ENCODE data around the gene CTPS1. TPM values are rescaled to one million over a fixed set of nuclear protein-coding genes. Genes with fewer than 3 reads are reported as not detected.

Gene CTPS1
- total and polyA plus RNA-seq, 2 donors (not counting 1 experiment from before 2014, with no cell fraction given): 12.1 to 26.5 TPM

GRCh38 chr1:40998668-40999067 is 19.2 kb downstream of the CTPS1 start:
- peaks cover 6% of the 10 kb centered on the region for H3K4me1 ChIP-seq (ENCODE audit: control insufficient read depth, extremely low read depth, insufficient read depth, low read length)
- H3K27ac ChIP-seq (ENCODE audit: insufficient read depth, low read length): no peak overlapping the region
- no peak for DNase-seq (ENCODE audit: low read depth in 2 of 2)
- no peaks in the 10 kb centered on the region for H3K79me2 ChIP-seq (ENCODE audit: control insufficient read depth, insufficient read depth, low read length)
- H4K20me1 ChIP-seq (ENCODE audit: control insufficient read depth, extremely low read depth, insufficient read depth, low read length): no peaks in the 10 kb centered on the region
- no peak overlapping the region for H2AFZ ChIP-seq (ENCODE audit: low read length)
- H3K36me3 ChIP-seq (ENCODE audit: control insufficient read depth, insufficient read depth, low read length): peaks cover 7% of the 10 kb centered on the region
- H3K27me3 ChIP-seq (ENCODE audit: control insufficient read depth, insufficient read depth, low read length): no peaks in the 10 kb centered on the region
- no peak overlapping the region for H3K4me3 ChIP-seq (replicated peaks in 1 of 4; ENCODE audit: control extremely low read depth in 1 of 4, insufficient read depth in 1 of 4, low read depth in 3 of 4, low read length in 4 of 4)
- no peak overlapping the region for H3K9ac ChIP-seq (ENCODE audit: insufficient read depth, low read length)
- no peak overlapping the region for H3K4me2 ChIP-seq (ENCODE audit: extremely low read depth, insufficient read depth, low read length)
- H3K9me3 ChIP-seq (ENCODE audit: control insufficient read depth, insufficient read depth, low read depth, low read length): no peaks in the 10 kb centered on the region
- TF ChIP-seq EZH2 (IDR thresholded peaks at IDR 0.05; ENCODE audit: low read length, missing control alignments): no peak
- TF ChIP-seq, protein P1, sequence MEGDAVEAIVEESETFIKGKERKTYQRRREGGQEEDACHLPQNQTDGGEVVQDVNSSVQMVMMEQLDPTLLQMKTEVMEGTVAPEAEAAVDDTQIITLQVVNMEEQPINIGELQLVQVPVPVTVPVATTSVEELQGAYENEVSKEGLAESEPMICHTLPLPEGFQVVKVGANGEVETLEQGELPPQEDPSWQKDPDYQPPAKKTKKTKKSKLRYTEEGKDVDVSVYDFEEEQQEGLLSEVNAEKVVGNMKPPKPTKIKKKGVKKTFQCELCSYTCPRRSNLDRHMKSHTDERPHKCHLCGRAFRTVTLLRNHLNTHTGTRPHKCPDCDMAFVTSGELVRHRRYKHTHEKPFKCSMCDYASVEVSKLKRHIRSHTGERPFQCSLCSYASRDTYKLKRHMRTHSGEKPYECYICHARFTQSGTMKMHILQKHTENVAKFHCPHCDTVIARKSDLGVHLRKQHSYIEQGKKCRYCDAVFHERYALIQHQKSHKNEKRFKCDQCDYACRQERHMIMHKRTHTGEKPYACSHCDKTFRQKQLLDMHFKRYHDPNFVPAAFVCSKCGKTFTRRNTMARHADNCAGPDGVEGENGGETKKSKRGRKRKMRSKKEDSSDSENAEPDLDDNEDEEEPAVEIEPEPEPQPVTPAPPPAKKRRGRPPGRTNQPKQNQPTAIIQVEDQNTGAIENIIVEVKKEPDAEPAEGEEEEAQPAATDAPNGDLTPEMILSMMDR (conservative IDR thresholded peaks at IDR 0.05 in 1 of 2, IDR thresholded peaks at IDR 0.05 in 1 of 2; ENCODE audit: low read depth in 1 of 2, low read length in 2 of 2): no peak

DNA sequence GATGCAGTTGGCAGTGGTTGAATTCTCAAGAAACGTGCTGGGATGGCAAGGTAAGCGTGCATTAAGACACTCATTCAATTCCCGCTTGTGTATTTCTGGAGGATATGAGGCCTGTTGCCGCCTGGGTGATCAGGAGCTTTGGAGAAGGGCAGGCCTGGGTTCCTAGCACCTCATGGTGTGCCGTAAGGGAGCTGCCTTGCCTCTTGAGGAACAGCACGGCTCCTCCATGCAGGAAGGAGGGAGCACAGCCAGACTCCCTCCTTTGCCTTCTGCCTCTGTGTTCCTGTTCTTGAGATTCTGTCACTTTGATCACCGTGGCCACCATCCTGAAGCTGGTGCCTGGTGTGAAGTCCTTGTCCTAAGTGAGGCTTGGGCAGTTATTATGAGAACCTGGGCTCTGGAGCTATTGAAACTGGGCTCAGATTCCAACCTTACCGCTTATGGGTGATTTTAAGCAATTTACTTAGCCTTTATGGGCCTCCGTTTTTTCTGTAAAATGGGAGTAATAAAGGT is 23.7 kb downstream of the CTPS1 start:
- H3K4me3 ChIP-seq (replicated peaks in 1 of 4; ENCODE audit: control extremely low read depth in 1 of 4, insufficient read depth in 1 of 4, low read depth in 3 of 4, low read length in 4 of 4): no peak overlapping the region
- no peak for DNase-seq (ENCODE audit: low read depth in 2 of 2)
- TF ChIP-seq, protein P1 (conservative IDR thresholded peaks at IDR 0.05 in 1 of 2, IDR thresholded peaks at IDR 0.05 in 1 of 2; ENCODE audit: low read depth in 1 of 2, low read length in 2 of 2): no peak
- no peak for TF ChIP-seq EZH2 (IDR thresholded peaks at IDR 0.05; ENCODE audit: low read length, missing control alignments)
- H3K9me3 ChIP-seq (ENCODE audit: control insufficient read depth, insufficient read depth, low read depth, low read length): no peaks in the 10 kb centered on the region
- H4K20me1 ChIP-seq (ENCODE audit: control insufficient read depth, extremely low read depth, insufficient read depth, low read length): no peaks in the 10 kb centered on the region
- peaks cover 16% of the 10 kb centered on the region for H3K36me3 ChIP-seq (ENCODE audit: control insufficient read depth, insufficient read depth, low read length)
- no peaks in the 10 kb centered on the region for H3K79me2 ChIP-seq (ENCODE audit: control insufficient read depth, insufficient read depth, low read length)
- no peak overlapping the region for H3K9ac ChIP-seq (ENCODE audit: insufficient read depth, low read length)
- H2AFZ ChIP-seq (ENCODE audit: low read length): no peak overlapping the region
- peak overlapping the region; percentile 53 for H3K27ac ChIP-seq (ENCODE audit: insufficient read depth, low read length)
- H3K4me1 ChIP-seq (ENCODE audit: control insufficient read depth, extremely low read depth, insufficient read depth, low read length): peaks cover 6% of the 10 kb centered on the region
- H3K27me3 ChIP-seq (ENCODE audit: control insufficient read depth, insufficient read depth, low read length): no peaks in the 10 kb centered on the region
- no peak overlapping the region for H3K4me2 ChIP-seq (ENCODE audit: extremely low read depth, insufficient read depth, low read length)

GRCh38 chr1:41003640-41004220 is 24.2 kb downstream of the CTPS1 start:
- Histone ChIP-seq H3K4me2 (ENCODE audit: extremely low read depth, insufficient read depth, low read length) (no peak overlapping the region), H4K20me1 (ENCODE audit: control insufficient read depth, extremely low read depth, insufficient read depth, low read length) (no peaks in the 10 kb centered on the region), H3K4me1 (ENCODE audit: control insufficient read depth, extremely low read depth, insufficient read depth, low read length) (peaks cover 6% of the 10 kb centered on the region), H3K9me3 (ENCODE audit: control insufficient read depth, insufficient read depth, low read depth, low read length) (no peaks in the 10 kb centered on the region), H3K4me3 (replicated peaks in 1 of 4; ENCODE audit: control extremely low read depth in 1 of 4, insufficient read depth in 1 of 4, low read depth in 3 of 4, low read length in 4 of 4) (no peak overlapping the region), H3K9ac (ENCODE audit: insufficient read depth, low read length) (no peak overlapping the region), H3K79me2 (ENCODE audit: control insufficient read depth, insufficient read depth, low read length) (no peaks in the 10 kb centered on the region), H3K27ac (ENCODE audit: insufficient read depth, low read length) (peak overlapping the region; percentile 53), H2AFZ (ENCODE audit: low read length) (no peak overlapping the region), H3K27me3 (ENCODE audit: control insufficient read depth, insufficient read depth, low read length) (no peaks in the 10 kb centered on the region), H3K36me3 (ENCODE audit: control insufficient read depth, insufficient read depth, low read length) (peaks cover 20% of the 10 kb centered on the region)
- DNase-seq (ENCODE audit: low read depth in 2 of 2): peak; percentile 98 to 99
- TF ChIP-seq, protein P1 (conservative IDR thresholded peaks at IDR 0.05 in 1 of 2, IDR thresholded peaks at IDR 0.05 in 1 of 2; ENCODE audit: low read depth in 1 of 2, low read length in 2 of 2): peak; percentile 55 to 57
- no peak for TF ChIP-seq EZH2 (IDR thresholded peaks at IDR 0.05; ENCODE audit: low read length, missing control alignments)

All from fibroblast of lung (primary cell).